Trophoblast cell (in vitro differentiated cells and primary cell): ENCODE results near the gene PPARD.

Experiments
- DNase-seq, 2 donors: peaks; one replicate each; pipeline ENCODE4 v3.0.0-alpha.2; 2016
- H2AFZ ChIP-seq: 2 replicates; pipeline ENCODE4 v1.6.1; 2013; ENCODE audit warnings: low read length, moderate library complexity, mild to moderate bottlenecking; ENCODE audit not compliant: insufficient read depth, poor library complexity
- H2AK5ac ChIP-seq: 2 replicates; pipeline ENCODE4 v1.6.1; 2013; ENCODE audit warnings: mild to moderate bottlenecking, low read length
- H2BK120ac ChIP-seq: 2 replicates; pipeline ENCODE4 v1.6.1; 2013; ENCODE audit warnings: low read length, mild to moderate bottlenecking, moderate library complexity; ENCODE audit not compliant: insufficient read depth, poor library complexity
- H2BK12ac ChIP-seq: 2 replicates; pipeline ENCODE4 v1.6.1; 2013; ENCODE audit warnings: mild to moderate bottlenecking, low read length, moderate library complexity
- H2BK5ac ChIP-seq: 2 replicates; pipeline ENCODE4 v1.6.1; 2013; ENCODE audit warnings: low read length, low read depth, moderate library complexity, mild to moderate bottlenecking; ENCODE audit not compliant: poor library complexity
- H3K14ac ChIP-seq: 2 replicates; pipeline ENCODE4 v1.6.1; 2013; ENCODE audit warnings: mild to moderate bottlenecking, low read length
- H3K18ac ChIP-seq: 2 replicates; pipeline ENCODE4 v1.6.1; 2013; ENCODE audit warnings: mild to moderate bottlenecking, low read length
- H3K23ac ChIP-seq: 2 replicates; pipeline ENCODE4 v1.6.1; 2013; ENCODE audit warnings: low read length
- H3K27ac ChIP-seq: 2 replicates; pipeline ENCODE4 v1.5.1; 2013; ENCODE audit warnings: low read depth, mild to moderate bottlenecking, inconsistent platforms, low read length, moderate library complexity
- H3K27me3 ChIP-seq: 2 replicates; pipeline ENCODE4 v1.6.1; 2013; ENCODE audit warnings: inconsistent platforms, mild to moderate bottlenecking, low read length, moderate library complexity; ENCODE audit not compliant: insufficient read depth
- H3K36me3 ChIP-seq, 2 experiments: 1 replicate in 1 of 2; 2 replicates in 1 of 2; pipeline ENCODE4 v1.6.1; 2013; ENCODE audit warnings: low read length in 2 of 2, mild to moderate bottlenecking in 2 of 2, moderate library complexity in 1 of 2; ENCODE audit not compliant: insufficient read depth in 2 of 2, control insufficient read depth in 1 of 2
- H3K4ac ChIP-seq: 2 replicates; pipeline ENCODE4 v1.6.1; 2013; ENCODE audit warnings: low read depth, mild to moderate bottlenecking, low read length, moderate library complexity
- H3K4me1 ChIP-seq, 2 experiments: 1 replicate in 1 of 2; 2 replicates in 1 of 2; pipeline ENCODE4 v1.6.1; 2013; ENCODE audit warnings: low read length in 2 of 2, mild to moderate bottlenecking in 2 of 2, moderate library complexity in 1 of 2; ENCODE audit not compliant: insufficient read depth in 2 of 2, control insufficient read depth in 1 of 2
- H3K4me2 ChIP-seq: 2 replicates; pipeline ENCODE4 v1.6.1; 2013; ENCODE audit warnings: inconsistent platforms, mild to moderate bottlenecking, low read length, moderate library complexity
- H3K4me3 ChIP-seq: 2 replicates; pipeline ENCODE4 v1.5.1; 2013; ENCODE audit warnings: mild to moderate bottlenecking, low read depth, low read length, inconsistent platforms
- H3K79me1 ChIP-seq: one replicate; pipeline ENCODE4 v1.6.1; 2013; ENCODE audit warnings: low read length
- H3K79me2 ChIP-seq: 2 replicates; pipeline ENCODE4 v1.6.1; 2013; ENCODE audit warnings: low read length, mild to moderate bottlenecking; ENCODE audit not compliant: control insufficient read depth, insufficient read depth, poor library complexity
- H3K9ac ChIP-seq: 2 replicates; pipeline ENCODE4 v1.6.1; 2013; ENCODE audit warnings: mild to moderate bottlenecking, low read length
- H3K9me3 ChIP-seq: 2 replicates; pipeline ENCODE4 v1.6.1; 2013; ENCODE audit warnings: low read depth, mild to moderate bottlenecking, control low read depth, inconsistent platforms, low read length; ENCODE audit not compliant: insufficient read depth
- H4K12ac ChIP-seq: 2 replicates; pipeline ENCODE4 v1.6.1; 2013; ENCODE audit warnings: low read depth, mild to moderate bottlenecking, low read length, moderate library complexity
- H4K8ac ChIP-seq: 2 replicates; pipeline ENCODE4 v1.6.1; 2013; ENCODE audit warnings: low read depth, mild to moderate bottlenecking, low read length, moderate library complexity
- H4K91ac ChIP-seq: one replicate; pipeline ENCODE4 v1.6.1; 2013; ENCODE audit warnings: low read depth, mild to moderate bottlenecking, low read length, moderate library complexity
- WGBS: extraction: QIAGEN DNeasy Blood & Tissue Kit; methylation state at CpG from one replicate; pipeline ENCODE4 v1.1.7; 2013; ENCODE audit warnings: missing lambda C conversion rate; ENCODE audit not compliant: insufficient read length, insufficient coverage; ENCODE audit errors: extremely low coverage; 5-methylcytosine and 5-hydroxymethylcytosine counted together

The PPARD gene

DNA sequence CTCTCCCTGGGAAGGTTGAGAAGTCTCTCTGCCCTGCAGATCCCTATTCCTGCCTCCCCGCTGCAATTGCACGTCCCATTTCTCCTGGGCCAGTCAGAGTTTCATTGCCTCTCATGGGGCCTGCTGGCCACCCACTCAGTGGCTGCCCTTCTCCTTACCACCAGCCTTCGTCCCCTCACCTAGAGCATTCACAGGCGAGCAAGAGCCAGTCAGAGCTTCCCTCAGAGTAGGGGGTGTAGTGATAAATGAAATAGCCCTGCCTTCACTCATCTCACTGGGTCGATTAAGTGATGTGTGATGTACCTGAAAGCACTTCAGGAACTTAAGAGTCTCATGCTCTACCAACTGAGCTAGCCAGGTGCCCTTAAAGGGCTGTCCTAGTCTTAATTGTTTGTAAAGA, 57.8 kb downstream of the PPARD start:
- no peak overlapping the region for H4K12ac ChIP-seq
- no peak overlapping the region for H2AK5ac ChIP-seq
- no CpG with 5 or more reads among the region's 5 CpGs for WGBS
- peaks cover 3% of the 10 kb centered on the region for H3K79me2 ChIP-seq
- no peak overlapping the region for H2BK120ac ChIP-seq
- no peak overlapping the region for H3K27ac ChIP-seq
- no peak overlapping the region for H2BK12ac ChIP-seq
- H4K8ac ChIP-seq, result no peak overlapping the region
- H3K4me3 ChIP-seq, result no peak overlapping the region
- H4K91ac ChIP-seq, result no peak overlapping the region
- no peak overlapping the region for H3K4me2 ChIP-seq
- no peak overlapping the region for H3K14ac ChIP-seq
- H3K4me1 ChIP-seq, result peaks cover 12 to 13% of the 10 kb centered on the region in 2 experiments
- H3K36me3 ChIP-seq, result peaks cover 0 to 2% of the 10 kb centered on the region in 2 experiments
- H3K79me1 ChIP-seq, result peaks cover 7% of the 10 kb centered on the region
- H3K4ac ChIP-seq, result no peak overlapping the region
- H3K9ac ChIP-seq, result no peak overlapping the region
- H3K9me3 ChIP-seq, result peaks cover 2% of the 10 kb centered on the region
- H3K18ac ChIP-seq, result no peak overlapping the region
- H3K27me3 ChIP-seq, result no peaks in the 10 kb centered on the region
- H3K23ac ChIP-seq, result no peak overlapping the region
- no peak overlapping the region for H2BK5ac ChIP-seq
- no peak for DNase-seq
- no peak overlapping the region for H2AFZ ChIP-seq

DNA sequence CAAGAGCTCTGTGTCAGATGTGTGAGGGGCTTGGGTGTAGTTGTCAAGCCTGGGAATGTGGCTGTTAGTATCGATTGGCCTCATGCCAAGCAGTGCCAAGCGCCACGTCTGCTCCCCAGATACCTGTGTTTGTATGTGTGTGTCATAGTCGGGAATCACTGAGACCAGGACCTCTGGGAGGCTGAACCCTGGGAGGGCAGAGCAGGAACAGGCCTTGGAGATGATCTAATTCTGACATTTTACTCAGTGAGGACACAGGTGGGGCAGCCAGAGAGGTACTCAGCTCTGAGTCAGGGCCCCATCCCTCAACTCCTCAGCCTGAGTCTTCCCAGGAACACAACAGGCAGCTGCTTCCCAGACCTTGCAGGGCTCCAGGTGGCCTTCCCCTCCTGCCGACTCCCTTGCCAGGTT, 58.5 kb downstream of the PPARD start:
- Histone ChIP-seq H2AFZ (no peak overlapping the region), H3K4ac (no peak overlapping the region), H3K79me1 (peaks cover 7% of the 10 kb centered on the region), H3K4me2 (no peak overlapping the region), H3K27me3 (no peaks in the 10 kb centered on the region), H4K8ac (no peak overlapping the region), H2AK5ac (no peak overlapping the region), H4K12ac (no peak overlapping the region), H3K9me3 (peaks cover 2% of the 10 kb centered on the region), H2BK5ac (no peak overlapping the region), H3K27ac (peak overlapping the region; percentile 55), H3K14ac (no peak overlapping the region), H3K9ac (no peak overlapping the region), H4K91ac (no peak overlapping the region), H3K23ac (no peak overlapping the region), H2BK12ac (no peak overlapping the region), H3K4me3 (no peak overlapping the region), H3K79me2 (peaks cover 3% of the 10 kb centered on the region), H3K18ac (peak overlapping the region; percentile 16), H2BK120ac (no peak overlapping the region), H3K36me3 (peaks cover 0 to 2% of the 10 kb centered on the region in 2 experiments), H3K4me1 (peaks cover 12 to 13% of the 10 kb centered on the region in 2 experiments)
- DNase-seq, result peak; percentile 42 to 71
- no CpG with 5 or more reads among the region's 5 CpGs for WGBS

DNA sequence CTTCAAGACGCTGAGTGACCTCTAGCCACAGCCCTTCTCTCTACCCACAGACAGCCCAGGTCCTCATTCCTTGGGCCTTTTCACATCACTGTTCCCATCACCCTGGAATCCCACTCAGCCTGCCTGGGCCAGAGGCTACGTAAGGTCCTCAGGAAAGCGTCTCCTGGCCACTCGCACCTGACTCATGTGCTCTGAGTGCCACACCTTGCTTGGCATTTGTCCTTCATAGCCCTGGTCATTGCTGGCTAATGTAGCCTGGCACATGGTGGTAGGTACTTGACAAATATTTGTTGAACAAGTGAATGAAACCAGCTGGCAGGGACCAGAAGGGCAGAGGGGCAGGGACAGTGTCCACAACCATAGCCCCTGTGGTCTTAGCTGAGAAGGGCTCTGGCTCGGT, 59.2 kb downstream of the PPARD start:
- no peak overlapping the region for H3K4ac ChIP-seq
- no peak overlapping the region for H3K23ac ChIP-seq
- no peak overlapping the region for H3K9ac ChIP-seq
- peaks cover 12 to 13% of the 10 kb centered on the region in 2 experiments for H3K4me1 ChIP-seq
- peaks cover 2% of the 10 kb centered on the region for H3K9me3 ChIP-seq
- H4K12ac ChIP-seq, result no peak overlapping the region
- peak overlapping the region; percentile 13 for H2BK120ac ChIP-seq
- H2AFZ ChIP-seq, result no peak overlapping the region
- H3K27me3 ChIP-seq, result no peaks in the 10 kb centered on the region
- peak overlapping the region; percentile 9 for H3K14ac ChIP-seq
- no CpG with 5 or more reads among the region's 5 CpGs for WGBS
- no peak overlapping the region for H2BK5ac ChIP-seq
- H2BK12ac ChIP-seq, result no peak overlapping the region
- H3K36me3 ChIP-seq, result peaks cover 2% of the 10 kb centered on the region in 2 experiments
- H4K8ac ChIP-seq, result no peak overlapping the region
- peak overlapping the region; percentile 4 for H3K27ac ChIP-seq
- no peak overlapping the region for H3K18ac ChIP-seq
- H3K4me2 ChIP-seq, result no peak overlapping the region
- H3K79me1 ChIP-seq, result peaks cover 7% of the 10 kb centered on the region
- H2AK5ac ChIP-seq, result no peak overlapping the region
- H4K91ac ChIP-seq, result peak overlapping the region; percentile 69
- no peak overlapping the region for H3K4me3 ChIP-seq
- DNase-seq, result peak; percentile 79 to 85
- peaks cover 3% of the 10 kb centered on the region for H3K79me2 ChIP-seq

DNA sequence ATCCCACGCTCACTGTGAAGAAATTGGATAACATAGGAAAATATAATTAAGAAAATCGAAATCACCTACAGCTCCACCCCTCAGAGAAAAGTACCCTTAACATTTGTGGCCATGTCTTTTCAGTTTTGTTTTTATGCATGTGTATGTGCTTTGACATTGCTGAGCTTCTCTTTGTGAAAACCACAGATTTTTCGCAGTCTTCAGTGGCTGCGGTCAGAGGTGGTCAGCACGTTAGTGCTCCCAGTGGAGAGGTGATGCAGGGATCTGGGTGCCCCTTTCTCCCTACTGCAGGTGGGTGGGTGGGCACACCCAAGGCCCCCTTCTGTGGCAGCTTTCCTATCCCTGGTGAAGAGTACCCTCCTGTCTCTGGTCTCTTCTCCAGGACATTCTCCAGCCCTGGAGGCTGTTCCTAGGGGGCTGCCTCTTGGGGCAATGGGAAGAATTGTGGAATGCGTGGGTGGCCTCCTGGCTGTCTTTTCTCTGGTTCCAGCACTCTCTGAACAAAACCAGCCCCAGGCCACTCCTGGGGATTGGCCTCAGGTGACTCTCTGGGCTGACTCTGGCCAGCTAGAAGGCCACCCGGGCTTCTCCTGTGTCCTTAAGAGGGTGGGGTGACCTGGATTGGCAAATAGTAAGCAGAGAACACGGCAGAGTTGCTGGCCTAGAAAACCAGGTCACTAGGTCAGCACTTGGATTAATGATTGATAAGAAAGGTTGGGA, 59.9 kb downstream of the PPARD start:
- WGBS, result no CpG with 5 or more reads among the region's 8 CpGs
- peak overlapping the region; percentile 14 for H3K27ac ChIP-seq
- no peak overlapping the region for H3K4ac ChIP-seq
- no peak overlapping the region for H2AK5ac ChIP-seq
- H3K14ac ChIP-seq, result no peak overlapping the region
- peaks cover 2% of the 10 kb centered on the region for H3K9me3 ChIP-seq
- no peak overlapping the region for H4K12ac ChIP-seq
- no peak overlapping the region for H4K8ac ChIP-seq
- H3K23ac ChIP-seq, result no peak overlapping the region
- peak overlapping the region; percentile 53 for H2BK5ac ChIP-seq
- no peak overlapping the region for H3K18ac ChIP-seq
- H3K79me1 ChIP-seq, result peaks cover 7% of the 10 kb centered on the region
- no peak overlapping the region for H2BK12ac ChIP-seq
- H3K9ac ChIP-seq, result no peak overlapping the region
- no peaks in the 10 kb centered on the region for H3K27me3 ChIP-seq
- no peak for DNase-seq
- peaks cover 3% of the 10 kb centered on the region for H3K79me2 ChIP-seq
- H2AFZ ChIP-seq, result no peak overlapping the region
- peaks cover 0 to 2% of the 10 kb centered on the region in 2 experiments for H3K36me3 ChIP-seq
- no peak overlapping the region for H2BK120ac ChIP-seq
- H3K4me1 ChIP-seq, result peaks cover 12 to 13% of the 10 kb centered on the region in 2 experiments
- H3K4me3 ChIP-seq, result no peak overlapping the region
- H4K91ac ChIP-seq, result no peak overlapping the region
- no peak overlapping the region for H3K4me2 ChIP-seq
